ENCODE measurements around the gene CDC27. TPM values are rescaled to one million over a fixed set of nuclear protein-coding genes. Genes with fewer than 3 reads are reported as not detected.

The CDC27 gene
- total RNA-seq, 1 donor from 2014 or later: 137 TPM

DNA sequence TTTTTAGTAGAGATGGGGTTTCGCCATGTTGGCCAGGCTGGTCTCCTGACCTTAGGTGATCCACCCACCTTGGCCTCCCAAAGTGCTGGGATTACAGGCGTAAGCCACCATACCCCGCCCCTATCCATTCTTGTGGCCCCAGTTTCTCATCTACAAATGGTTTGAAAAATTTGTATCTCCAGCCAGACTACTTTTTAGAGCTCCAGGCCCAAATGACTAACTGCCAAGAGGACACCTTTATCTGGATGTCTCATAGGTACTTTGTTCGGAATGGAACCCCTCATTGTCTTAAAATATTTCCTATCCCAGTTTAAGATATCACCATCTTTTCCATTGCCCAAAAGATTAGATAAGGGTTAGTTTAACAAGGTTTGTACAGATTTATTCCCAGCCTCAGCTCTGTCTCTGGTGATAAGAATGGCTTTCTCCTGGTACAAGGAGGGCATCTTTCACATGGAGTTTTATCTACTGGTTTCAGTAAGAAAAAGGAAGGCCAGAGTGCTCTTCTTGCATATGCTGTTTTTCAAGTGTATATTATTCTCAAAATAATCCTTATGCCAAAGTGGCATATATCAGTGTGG lies 4.9 kb upstream of the CDC27 start:
- Histone ChIP-seq H3K4me1 (ENCODE audit: insufficient read depth, low read length) (no peaks in the 10 kb centered on the region), H3K9ac (ENCODE audit: low read length) (no peak overlapping the region), H3K27ac (ENCODE audit: low read depth, low read length) (no peak overlapping the region), H3K27me3 (ENCODE audit: insufficient read depth, low read length) (no peaks in the 10 kb centered on the region), H3K4me3 (ENCODE audit: insufficient read depth, low read depth, low read length) (no peak overlapping the region), H3K4me2 (ENCODE audit: low read length) (no peak overlapping the region), H4K20me1 (ENCODE audit: insufficient read depth, low read length) (no peaks in the 10 kb centered on the region), H3K36me3 (ENCODE audit: insufficient read depth, low read length) (no peaks in the 10 kb centered on the region), H2AFZ (ENCODE audit: low read depth, low read length) (no peak overlapping the region), H3K9me3 (ENCODE audit: insufficient read depth, low read depth, low read length) (no peaks in the 10 kb centered on the region), H3K79me2 (ENCODE audit: insufficient read depth, low read length) (peaks cover 1% of the 10 kb centered on the region)
- Mint-ChIP-seq H3K27me3 (ENCODE audit: low read depth, unreplicated experiment) (no peaks in the 10 kb centered on the region), H3K36me3 (ENCODE audit: low read depth, unreplicated experiment) (peaks cover 2% of the 10 kb centered on the region), H3K9me3 (ENCODE audit: unreplicated experiment) (no peaks in the 10 kb centered on the region), H3K4me3 (ENCODE audit: unreplicated experiment) (no peak overlapping the region), H3K4me1 (ENCODE audit: low read depth, unreplicated experiment) (peaks cover 11% of the 10 kb centered on the region), H3K27ac (ENCODE audit: unreplicated experiment) (no peak overlapping the region)
- FAIRE-seq (no peak), DNase-seq (ENCODE audit: low read depth) (no peak)
- TF ChIP-seq, protein P1, sequence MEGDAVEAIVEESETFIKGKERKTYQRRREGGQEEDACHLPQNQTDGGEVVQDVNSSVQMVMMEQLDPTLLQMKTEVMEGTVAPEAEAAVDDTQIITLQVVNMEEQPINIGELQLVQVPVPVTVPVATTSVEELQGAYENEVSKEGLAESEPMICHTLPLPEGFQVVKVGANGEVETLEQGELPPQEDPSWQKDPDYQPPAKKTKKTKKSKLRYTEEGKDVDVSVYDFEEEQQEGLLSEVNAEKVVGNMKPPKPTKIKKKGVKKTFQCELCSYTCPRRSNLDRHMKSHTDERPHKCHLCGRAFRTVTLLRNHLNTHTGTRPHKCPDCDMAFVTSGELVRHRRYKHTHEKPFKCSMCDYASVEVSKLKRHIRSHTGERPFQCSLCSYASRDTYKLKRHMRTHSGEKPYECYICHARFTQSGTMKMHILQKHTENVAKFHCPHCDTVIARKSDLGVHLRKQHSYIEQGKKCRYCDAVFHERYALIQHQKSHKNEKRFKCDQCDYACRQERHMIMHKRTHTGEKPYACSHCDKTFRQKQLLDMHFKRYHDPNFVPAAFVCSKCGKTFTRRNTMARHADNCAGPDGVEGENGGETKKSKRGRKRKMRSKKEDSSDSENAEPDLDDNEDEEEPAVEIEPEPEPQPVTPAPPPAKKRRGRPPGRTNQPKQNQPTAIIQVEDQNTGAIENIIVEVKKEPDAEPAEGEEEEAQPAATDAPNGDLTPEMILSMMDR (IDR thresholded peaks at IDR 0.05; ENCODE audit: insufficient read depth, low read depth, low read length): no peak
- TF ChIP-seq EZH2 (IDR thresholded peaks at IDR 0.05; ENCODE audit: insufficient read depth, low read length): no peak

DNA sequence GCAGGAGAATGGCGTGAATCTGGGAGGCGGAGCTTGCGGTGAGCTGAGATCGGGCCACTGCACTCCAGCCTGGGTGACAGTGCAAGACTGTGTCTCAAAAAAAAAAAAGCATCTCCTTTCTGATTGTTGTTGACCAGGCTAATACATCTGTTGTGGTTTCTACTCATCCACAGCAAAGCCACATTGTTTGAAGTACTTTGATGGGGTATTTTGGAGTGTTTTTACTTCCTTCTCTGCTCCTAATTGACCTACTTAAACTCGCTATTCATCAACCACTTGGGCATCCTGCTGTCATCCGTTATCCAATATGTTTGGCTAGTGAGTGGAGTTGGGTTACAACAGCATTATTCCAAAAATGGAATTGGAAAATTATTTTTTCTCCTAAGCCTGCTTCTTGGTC lies 3.5 kb upstream of the CDC27 start:
- H3K27me3 Mint-ChIP-seq (ENCODE audit: low read depth, unreplicated experiment): no peaks in the 10 kb centered on the region
- H2AFZ ChIP-seq (ENCODE audit: low read depth, low read length): no peak overlapping the region
- H3K4me2 ChIP-seq (ENCODE audit: low read length): no peak overlapping the region
- peaks cover 16% of the 10 kb centered on the region for H3K79me2 ChIP-seq (ENCODE audit: insufficient read depth, low read length)
- no peak overlapping the region for H3K4me3 ChIP-seq (ENCODE audit: insufficient read depth, low read depth, low read length)
- no peak for TF ChIP-seq EZH2 (IDR thresholded peaks at IDR 0.05; ENCODE audit: insufficient read depth, low read length)
- TF ChIP-seq, protein P1 (IDR thresholded peaks at IDR 0.05; ENCODE audit: insufficient read depth, low read depth, low read length): no peak
- no peaks in the 10 kb centered on the region for H3K27me3 ChIP-seq (ENCODE audit: insufficient read depth, low read length)
- no peak overlapping the region for H3K27ac ChIP-seq (ENCODE audit: low read depth, low read length)
- H3K4me1 ChIP-seq (ENCODE audit: insufficient read depth, low read length): no peaks in the 10 kb centered on the region
- H3K27ac Mint-ChIP-seq (ENCODE audit: unreplicated experiment): no peak overlapping the region
- no peak for FAIRE-seq
- no peaks in the 10 kb centered on the region for H3K9me3 Mint-ChIP-seq (ENCODE audit: unreplicated experiment)
- H3K4me3 Mint-ChIP-seq (ENCODE audit: unreplicated experiment): no peak overlapping the region
- H3K9ac ChIP-seq (ENCODE audit: low read length): no peak overlapping the region
- peak; percentile 68 for DNase-seq (ENCODE audit: low read depth)
- H3K36me3 ChIP-seq (ENCODE audit: insufficient read depth, low read length): no peaks in the 10 kb centered on the region
- no peaks in the 10 kb centered on the region for H3K9me3 ChIP-seq (ENCODE audit: insufficient read depth, low read depth, low read length)
- H3K4me1 Mint-ChIP-seq (ENCODE audit: low read depth, unreplicated experiment): peaks cover 5% of the 10 kb centered on the region
- peaks cover 2% of the 10 kb centered on the region for H3K36me3 Mint-ChIP-seq (ENCODE audit: low read depth, unreplicated experiment)
- H4K20me1 ChIP-seq (ENCODE audit: insufficient read depth, low read length): peaks cover 5% of the 10 kb centered on the region

DNA sequence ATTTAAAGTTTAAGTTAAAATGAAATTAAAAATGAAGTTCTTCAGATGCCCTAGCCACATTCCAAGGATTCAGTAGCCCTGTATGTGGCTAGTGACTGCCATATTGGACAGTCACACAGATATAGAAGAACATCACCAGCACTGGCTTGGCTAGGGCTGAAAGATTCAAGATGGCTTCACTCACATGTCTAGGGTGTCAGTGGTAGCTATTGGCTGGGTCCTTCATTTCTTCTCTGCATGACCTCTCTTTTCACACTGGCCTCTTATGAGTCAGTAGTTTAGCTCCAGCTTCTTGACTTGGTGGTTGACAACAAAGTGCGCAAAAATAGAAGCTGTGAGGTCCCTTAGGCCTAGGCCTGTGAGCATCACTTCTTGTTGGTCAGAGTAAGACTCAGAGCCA lies 1.7 kb upstream of the CDC27 start:
- TF ChIP-seq, protein P1 (IDR thresholded peaks at IDR 0.05; ENCODE audit: insufficient read depth, low read depth, low read length): no peak
- TF ChIP-seq EZH2 (IDR thresholded peaks at IDR 0.05; ENCODE audit: insufficient read depth, low read length): no peak
- Mint-ChIP-seq H3K27ac (ENCODE audit: unreplicated experiment) (peak overlapping the region; percentile 55), H3K27me3 (ENCODE audit: low read depth, unreplicated experiment) (no peaks in the 10 kb centered on the region), H3K9me3 (ENCODE audit: unreplicated experiment) (no peaks in the 10 kb centered on the region), H3K4me3 (ENCODE audit: unreplicated experiment) (no peak overlapping the region), H3K36me3 (ENCODE audit: low read depth, unreplicated experiment) (peaks cover 2% of the 10 kb centered on the region), H3K4me1 (ENCODE audit: low read depth, unreplicated experiment) (peaks cover 9% of the 10 kb centered on the region)
- peaks cover 34% of the 10 kb centered on the region for H3K79me2 ChIP-seq (ENCODE audit: insufficient read depth, low read length)
- no peak overlapping the region for H3K4me2 ChIP-seq (ENCODE audit: low read length)
- H3K27me3 ChIP-seq (ENCODE audit: insufficient read depth, low read length): no peaks in the 10 kb centered on the region
- H3K27ac ChIP-seq (ENCODE audit: low read depth, low read length): no peak overlapping the region
- no peak overlapping the region for H3K9ac ChIP-seq (ENCODE audit: low read length)
- H3K9me3 ChIP-seq (ENCODE audit: insufficient read depth, low read depth, low read length): no peaks in the 10 kb centered on the region
- no peak for DNase-seq (ENCODE audit: low read depth)
- H3K4me3 ChIP-seq (ENCODE audit: insufficient read depth, low read depth, low read length): no peak overlapping the region
- H3K4me1 ChIP-seq (ENCODE audit: insufficient read depth, low read length): no peaks in the 10 kb centered on the region
- H2AFZ ChIP-seq (ENCODE audit: low read depth, low read length): no peak overlapping the region
- no peak for FAIRE-seq
- H3K36me3 ChIP-seq (ENCODE audit: insufficient read depth, low read length): no peaks in the 10 kb centered on the region
- H4K20me1 ChIP-seq (ENCODE audit: insufficient read depth, low read length): peaks cover 17% of the 10 kb centered on the region
